ENCODE measurements around the gene ZFP36L2.

ZFP36L2 gene

GRCh38 chr2:43178602-43179542, 47.5 kb downstream of the ZFP36L2 start:
- no peak for TF ChIP-seq POLR2AphosphoS5 (IDR thresholded peaks at IDR 0.05; ENCODE audit: low read depth, low read length)
- TF ChIP-seq FOXP2 (optimal IDR thresholded peaks at IDR 0.05; ENCODE audit: borderline replicate concordance, extremely low read depth, extremely low read length, insufficient read depth), result peak; percentile 83

- TF ChIP-seq REST (IDR thresholded peaks at IDR 0.05; ENCODE audit: insufficient read depth in 1 of 2, low read depth in 2 of 2, low read length in 2 of 2), result no peak
- TF ChIP-seq SIN3A (IDR thresholded peaks at IDR 0.05; ENCODE audit: borderline replicate concordance, insufficient read depth, low read length), result no peak
- TF ChIP-seq TAF1 (IDR thresholded peaks at IDR 0.05; ENCODE audit: borderline replicate concordance, insufficient read depth, low read length), result no peak
- TF ChIP-seq FOXP2 (optimal IDR thresholded peaks at IDR 0.05; ENCODE audit: borderline replicate concordance, extremely low read depth, extremely low read length, insufficient read depth), result no peak
- no peak for TF ChIP-seq POLR2AphosphoS5 (IDR thresholded peaks at IDR 0.05; ENCODE audit: low read depth, low read length)
Observed at GRCh38 chr2:43178055-43178598, 48.3 kb downstream of the ZFP36L2 start.

- no peak for TF ChIP-seq REST (IDR thresholded peaks at IDR 0.05; ENCODE audit: insufficient read depth in 1 of 2, low read depth in 2 of 2, low read length in 2 of 2)
- no peak for TF ChIP-seq TAF1 (IDR thresholded peaks at IDR 0.05; ENCODE audit: borderline replicate concordance, insufficient read depth, low read length)
- TF ChIP-seq SIN3A (IDR thresholded peaks at IDR 0.05; ENCODE audit: borderline replicate concordance, insufficient read depth, low read length), result no peak
- TF ChIP-seq POLR2AphosphoS5 (IDR thresholded peaks at IDR 0.05; ENCODE audit: low read depth, low read length), result no peak
- TF ChIP-seq FOXP2 (optimal IDR thresholded peaks at IDR 0.05; ENCODE audit: borderline replicate concordance, extremely low read depth, extremely low read length, insufficient read depth), result no peak
Observed at GRCh38 chr2:43176449-43176848, 50.0 kb downstream of the ZFP36L2 start.

GRCh38 chr2:43175876-43176275, 50.5 kb downstream of the ZFP36L2 start:
- TF ChIP-seq TAF1 (IDR thresholded peaks at IDR 0.05; ENCODE audit: borderline replicate concordance, insufficient read depth, low read length), result no peak
- no peak for TF ChIP-seq SIN3A (IDR thresholded peaks at IDR 0.05; ENCODE audit: borderline replicate concordance, insufficient read depth, low read length)
- no peak for TF ChIP-seq REST (IDR thresholded peaks at IDR 0.05; ENCODE audit: insufficient read depth in 1 of 2, low read depth in 2 of 2, low read length in 2 of 2)
- TF ChIP-seq POLR2AphosphoS5 (IDR thresholded peaks at IDR 0.05; ENCODE audit: low read depth, low read length), result no peak
- no peak for TF ChIP-seq FOXP2 (optimal IDR thresholded peaks at IDR 0.05; ENCODE audit: borderline replicate concordance, extremely low read depth, extremely low read length, insufficient read depth)

- TF ChIP-seq FOXP2 (optimal IDR thresholded peaks at IDR 0.05; ENCODE audit: borderline replicate concordance, extremely low read depth, extremely low read length, insufficient read depth), result no peak
- TF ChIP-seq TAF1 (IDR thresholded peaks at IDR 0.05; ENCODE audit: borderline replicate concordance, insufficient read depth, low read length), result no peak
- no peak for TF ChIP-seq SIN3A (IDR thresholded peaks at IDR 0.05; ENCODE audit: borderline replicate concordance, insufficient read depth, low read length)
- TF ChIP-seq REST (IDR thresholded peaks at IDR 0.05; ENCODE audit: insufficient read depth in 1 of 2, low read depth in 2 of 2, low read length in 2 of 2), result no peak
- no peak for TF ChIP-seq POLR2AphosphoS5 (IDR thresholded peaks at IDR 0.05; ENCODE audit: low read depth, low read length)
Observed at GRCh38 chr2:43175020-43175441, 51.4 kb downstream of the ZFP36L2 start.

All from PFSK-1 (cell line).